Panc1 (cell line): Measurements from ENCODE around the gene TMEM161A.

ENCODE experiments used
- SIN3A ChIP-seq: IDR thresholded peaks from 2 replicates; pipeline ENCODE4 v1.6.1; 2012; ENCODE audit warnings: low read depth, mild to moderate bottlenecking, low read length, moderate library complexity, borderline replicate concordance; ENCODE audit not compliant: insufficient read depth
- TF ChIP-seq, protein P1 (sequence below): fragments of 450-650 bp; IDR thresholded peaks from 2 replicates; pipeline ENCODE4 v1.5.1; 2017; ENCODE audit warnings: mild to moderate bottlenecking

DNA sequence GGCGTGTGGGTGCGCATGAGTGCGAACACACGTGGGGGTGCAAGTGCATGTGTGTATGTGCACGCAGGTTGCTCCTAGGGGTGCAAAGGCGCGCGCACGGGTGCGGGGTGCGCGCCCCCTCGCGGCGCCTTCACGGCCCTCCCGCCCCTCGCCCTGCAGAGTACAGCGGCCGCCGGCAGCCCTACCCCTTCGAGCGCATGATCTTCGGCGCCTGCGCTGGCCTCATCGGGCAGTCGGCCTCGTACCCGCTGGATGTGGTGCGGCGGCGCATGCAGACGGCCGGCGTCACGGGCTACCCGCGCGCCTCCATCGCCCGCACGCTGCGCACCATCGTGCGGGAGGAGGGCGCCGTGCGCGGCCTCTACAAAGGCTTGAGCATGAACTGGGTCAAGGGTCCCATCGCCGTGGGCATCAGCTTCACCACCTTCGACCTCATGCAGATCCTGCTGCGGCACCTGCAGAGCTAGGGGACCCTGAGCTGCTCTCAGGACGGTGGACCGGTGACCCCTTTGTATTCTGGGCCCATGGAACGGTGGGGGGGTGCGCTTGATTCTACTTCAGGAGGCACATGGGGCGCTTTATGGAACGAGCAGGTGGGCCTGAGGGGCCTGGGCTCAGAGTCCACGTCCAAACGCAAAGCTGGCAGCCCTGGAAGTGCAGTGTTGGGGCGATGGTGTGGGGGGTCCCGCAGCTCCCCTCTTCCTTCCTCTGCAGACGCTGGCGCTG lies 27.7 kb downstream of the TMEM161A start:
- TF ChIP-seq, protein P1, sequence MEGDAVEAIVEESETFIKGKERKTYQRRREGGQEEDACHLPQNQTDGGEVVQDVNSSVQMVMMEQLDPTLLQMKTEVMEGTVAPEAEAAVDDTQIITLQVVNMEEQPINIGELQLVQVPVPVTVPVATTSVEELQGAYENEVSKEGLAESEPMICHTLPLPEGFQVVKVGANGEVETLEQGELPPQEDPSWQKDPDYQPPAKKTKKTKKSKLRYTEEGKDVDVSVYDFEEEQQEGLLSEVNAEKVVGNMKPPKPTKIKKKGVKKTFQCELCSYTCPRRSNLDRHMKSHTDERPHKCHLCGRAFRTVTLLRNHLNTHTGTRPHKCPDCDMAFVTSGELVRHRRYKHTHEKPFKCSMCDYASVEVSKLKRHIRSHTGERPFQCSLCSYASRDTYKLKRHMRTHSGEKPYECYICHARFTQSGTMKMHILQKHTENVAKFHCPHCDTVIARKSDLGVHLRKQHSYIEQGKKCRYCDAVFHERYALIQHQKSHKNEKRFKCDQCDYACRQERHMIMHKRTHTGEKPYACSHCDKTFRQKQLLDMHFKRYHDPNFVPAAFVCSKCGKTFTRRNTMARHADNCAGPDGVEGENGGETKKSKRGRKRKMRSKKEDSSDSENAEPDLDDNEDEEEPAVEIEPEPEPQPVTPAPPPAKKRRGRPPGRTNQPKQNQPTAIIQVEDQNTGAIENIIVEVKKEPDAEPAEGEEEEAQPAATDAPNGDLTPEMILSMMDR: no peak
- no peak for TF ChIP-seq SIN3A
